ENCODE measurements around the gene EP400.

Gene EP400

GRCh38 chr12:132053338-132054330 is 103.9 kb downstream of the EP400 start:
- Histone ChIP-seq H3K9me3 (ENCODE audit: control insufficient read depth, insufficient read depth, low read depth, low read length) (no peaks in the 10 kb centered on the region), H3K4me1 (ENCODE audit: control insufficient read depth, insufficient read depth, low read length) (no peaks in the 10 kb centered on the region), H3K4me3 (ENCODE audit: low read depth, low read length) (no peak overlapping the region), H3K36me3 (ENCODE audit: control insufficient read depth in 2 of 2, insufficient read depth in 1 of 2, low read length in 2 of 2) (peaks cover 16 to 91% of the 10 kb centered on the region in 2 experiments), H3K27ac (ENCODE audit: extremely low read depth, low read depth, low read length) (no peak overlapping the region)
- ChIA-PET CTCF (no interaction called here), POLR2A (no interaction called here)
- TF ChIP-seq ZNF692 (tag by site-specific recombination; IDR thresholded peaks at IDR 0.05), result no peak
- TF ChIP-seq GLI4 (tag by site-specific recombination; IDR thresholded peaks at IDR 0.05), result no peak
- TF ChIP-seq ZNF701 (tag by site-specific recombination; IDR thresholded peaks at IDR 0.05), result no peak
- TF ChIP-seq REST (tag by site-specific recombination; IDR thresholded peaks at IDR 0.05), result no peak
- no peak for TF ChIP-seq ZNF785 (tag by site-specific recombination; IDR thresholded peaks at IDR 0.05)

- H3K27ac ChIP-seq (ENCODE audit: extremely low read depth, low read depth, low read length), result no peak overlapping the region
- POLR2A ChIA-PET, result no interaction called here
- H3K9me3 ChIP-seq (ENCODE audit: control insufficient read depth, insufficient read depth, low read depth, low read length), result no peaks in the 10 kb centered on the region
- no peak overlapping the region for H3K4me3 ChIP-seq (ENCODE audit: low read depth, low read length)
- H3K36me3 ChIP-seq (ENCODE audit: control insufficient read depth in 2 of 2, insufficient read depth in 1 of 2, low read length in 2 of 2), result peaks cover 26 to 85% of the 10 kb centered on the region in 2 experiments
- TF ChIP-seq OVOL3 (tag by site-specific recombination; IDR thresholded peaks at IDR 0.05), result no peak
- TF ChIP-seq ZNF350 (tag by site-specific recombination; IDR thresholded peaks at IDR 0.05), result no peak
- no peak for TF ChIP-seq ZNF19 (tag by site-specific recombination; IDR thresholded peaks at IDR 0.05; ENCODE audit: low read depth)
- no peak for TF ChIP-seq ZNF626 (tag by site-specific recombination; IDR thresholded peaks at IDR 0.05)
- no peak for TF ChIP-seq ZNF394 (tag by site-specific recombination; IDR thresholded peaks at IDR 0.05; ENCODE audit: borderline replicate concordance)
- no peak for TF ChIP-seq ZNF140 (tag by site-specific recombination; IDR thresholded peaks at IDR 0.05)
- TF ChIP-seq ZNF362 (tag by site-specific recombination; IDR thresholded peaks at IDR 0.05), result no peak
- no peak for TF ChIP-seq ZNF174 (tag by site-specific recombination; IDR thresholded peaks at IDR 0.05)
- TF ChIP-seq ZFP37 (tag by site-specific recombination; IDR thresholded peaks at IDR 0.05), result no peak
- no peak for TF ChIP-seq ZNF280C (tag by site-specific recombination; IDR thresholded peaks at IDR 0.05)
- CTCF ChIA-PET, result interaction anchor here (0.6 kb wide), 1 partner anchor 1232 kb away, joined by 3 read pairs; no protein-coding TSS in a partner anchor
- H3K4me1 ChIP-seq (ENCODE audit: control insufficient read depth, insufficient read depth, low read length), result no peaks in the 10 kb centered on the region
Measured at GRCh38 chr12:132054983-132055382, 105.2 kb downstream of the EP400 start.
